HG03558 (cell line): ENCODE measurements around the gene CST8.
"Not testable (repeated sequence)": the region's sequence is repeated elsewhere in the genome, so short reads cannot be mapped to it uniquely, and the experiment has no call there.

ENCODE experiments used
- ATAC-seq: cut with Tn5 transposase; IDR thresholded peaks from one replicate; pipeline ENCODE4 v1.9.1; 2021; ENCODE audit warnings: moderate number of reproducible peaks; ENCODE audit not compliant: unreplicated experiment; ENCODE audit errors: extremely low read depth

CST8 gene, protein sequence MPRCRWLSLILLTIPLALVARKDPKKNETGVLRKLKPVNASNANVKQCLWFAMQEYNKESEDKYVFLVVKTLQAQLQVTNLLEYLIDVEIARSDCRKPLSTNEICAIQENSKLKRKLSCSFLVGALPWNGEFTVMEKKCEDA

DNA sequence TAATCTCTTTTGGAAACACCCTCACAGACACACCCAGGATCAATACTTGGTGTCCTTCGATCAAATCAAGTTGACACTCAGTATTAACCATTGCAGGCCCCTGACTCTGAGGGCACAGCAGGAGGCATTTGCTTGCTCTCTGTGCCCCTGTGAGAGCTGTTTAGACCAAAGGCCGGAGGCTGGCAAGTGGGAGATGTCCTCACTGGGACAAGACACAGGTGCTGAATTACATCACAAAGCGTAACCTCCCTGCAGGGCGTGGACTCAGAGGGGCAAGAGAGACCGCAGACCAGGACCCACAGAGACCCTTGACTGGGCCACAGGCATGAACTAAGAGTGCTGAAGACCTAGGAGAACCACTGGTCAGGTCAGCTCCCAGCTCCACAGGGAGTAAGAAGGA is at the start of gene CST8:
Gene CST8 (plus strand): TSS at position 301 of the 400 bp plus-strand sequence. CDS start 551 bp downstream, outside the sequence.
- ATAC-seq = no peak

DNA sequence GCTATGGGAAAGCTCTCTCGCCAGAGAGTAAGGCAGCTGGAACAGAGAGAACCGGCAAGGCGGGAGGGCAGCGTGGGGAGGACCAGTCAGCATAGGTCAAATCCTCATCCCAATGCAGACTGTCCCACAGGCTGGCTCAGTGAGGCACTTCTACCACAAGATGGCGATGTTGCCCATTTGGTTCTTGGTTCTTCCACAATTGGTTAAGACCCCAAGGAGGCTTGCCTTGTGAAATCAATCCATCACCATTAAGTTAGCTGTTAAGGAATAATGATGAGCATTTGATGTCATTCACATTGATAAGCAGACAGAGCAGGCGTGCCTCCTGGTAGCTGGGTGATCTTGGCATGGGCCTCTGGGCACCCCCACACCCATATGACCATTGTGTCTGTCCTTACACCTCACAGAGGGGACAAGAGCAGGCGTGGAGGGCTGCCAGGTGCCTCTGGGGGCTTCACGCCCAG is 49.0 kb upstream of the CST8 start:
- peak; percentile 68 for ATAC-seq

DNA sequence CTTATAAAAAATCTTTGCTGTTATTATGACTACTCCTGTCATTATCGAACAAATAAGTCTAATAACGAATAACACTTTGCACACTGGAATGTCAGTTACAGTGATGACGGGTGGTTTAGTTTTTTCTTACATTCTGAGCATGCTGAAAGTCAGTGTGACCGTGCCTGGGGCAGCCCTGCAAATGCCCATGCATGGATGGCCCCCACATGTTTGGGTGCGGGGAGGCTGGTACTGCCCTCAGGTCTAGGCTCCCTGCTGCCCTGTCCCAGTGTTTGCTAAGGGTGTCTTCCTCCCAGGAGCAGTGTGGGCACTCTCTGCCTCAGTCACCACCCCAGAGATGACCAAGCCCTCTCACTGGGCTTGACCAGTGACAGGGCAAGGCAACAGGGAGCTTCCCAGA is 48.5 kb upstream of the CST8 start:
- ATAC-seq = no peak

DNA sequence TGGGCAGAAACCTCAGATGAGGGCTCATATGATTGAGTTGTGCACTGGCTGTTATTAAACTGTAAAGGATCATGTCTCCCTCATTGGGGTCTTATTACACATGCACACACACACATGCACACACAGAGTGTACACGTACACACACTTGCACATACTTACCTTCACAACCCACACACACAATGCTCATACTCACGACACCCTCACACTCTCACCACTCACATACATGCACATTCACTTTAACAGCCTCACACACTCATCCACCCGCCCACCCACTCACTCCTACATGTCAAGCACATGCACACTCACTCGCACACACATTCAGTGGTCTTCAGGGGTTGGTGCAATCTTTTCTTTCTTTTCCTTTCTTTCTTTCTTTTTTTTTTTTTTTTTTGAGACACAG is 46.1 kb upstream of the CST8 start:
- no peak for ATAC-seq

DNA sequence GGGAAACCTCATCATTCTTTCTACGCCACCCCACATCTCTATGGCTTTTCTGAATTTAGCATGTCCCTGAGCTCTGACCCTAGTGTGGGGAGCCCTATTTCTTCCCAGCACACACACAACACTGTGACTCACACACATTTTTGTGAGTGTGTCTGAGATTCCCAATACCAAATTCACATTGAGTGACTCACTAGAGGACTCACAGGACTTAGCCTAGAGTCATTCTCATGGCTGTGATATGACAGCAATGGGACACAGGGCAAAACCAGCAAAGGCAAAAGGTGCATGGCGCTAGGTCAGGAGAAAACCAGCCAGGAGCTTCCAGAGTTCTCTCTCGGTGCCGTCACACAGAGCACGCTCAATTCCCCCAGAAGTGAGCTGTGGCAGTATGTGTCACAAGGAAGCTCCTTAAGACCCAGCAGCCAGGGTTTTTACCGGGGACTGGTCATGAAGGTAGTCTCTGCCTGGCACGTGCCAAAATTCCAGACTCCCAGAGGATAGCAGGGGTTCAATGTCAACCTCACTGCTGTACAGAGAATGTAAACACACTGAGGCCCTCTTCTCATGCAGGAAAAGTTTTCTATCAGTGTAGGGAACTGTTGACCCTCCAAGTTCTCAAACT is 45.2 kb upstream of the CST8 start:
- ATAC-seq = no peak

DNA sequence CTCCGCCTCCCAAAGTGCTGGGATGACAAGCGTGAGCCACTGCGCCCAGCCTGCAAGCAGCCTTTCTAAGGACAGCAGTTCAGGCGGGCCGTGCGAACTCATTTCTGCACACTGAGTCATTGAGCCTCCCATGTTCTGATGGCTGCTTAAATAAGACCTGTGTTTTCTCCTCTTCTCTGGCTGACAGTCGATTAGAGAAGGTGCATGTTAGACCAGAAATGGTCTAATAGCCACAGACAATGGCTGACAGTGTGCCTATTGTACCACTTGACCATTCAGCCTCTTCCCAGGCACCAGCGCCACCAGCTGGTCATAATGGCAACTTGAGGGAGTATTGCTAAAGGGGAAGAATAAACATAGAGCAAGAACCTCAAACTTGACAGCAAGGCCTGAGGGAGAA is 44.4 kb upstream of the CST8 start:
- ATAC-seq = no peak

DNA sequence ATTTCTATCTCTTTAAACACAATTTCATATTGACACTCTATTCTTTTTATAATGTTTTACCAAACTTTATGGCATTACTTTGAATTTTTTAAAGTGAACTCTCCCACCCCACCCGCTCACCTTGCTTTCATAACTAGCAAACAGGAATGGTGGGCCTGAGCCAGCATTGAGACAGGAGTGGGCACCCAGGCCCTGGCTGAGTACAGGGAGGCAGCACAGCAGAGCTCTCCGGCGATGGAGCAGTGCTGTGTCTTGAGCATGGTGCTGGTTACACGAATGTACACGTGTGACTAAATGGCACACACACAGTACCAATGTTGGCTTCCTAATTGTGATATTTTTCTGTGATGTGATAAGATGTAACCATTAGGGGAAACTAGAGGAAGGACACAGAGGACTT is 42.8 kb upstream of the CST8 start:
- no peak for ATAC-seq

DNA sequence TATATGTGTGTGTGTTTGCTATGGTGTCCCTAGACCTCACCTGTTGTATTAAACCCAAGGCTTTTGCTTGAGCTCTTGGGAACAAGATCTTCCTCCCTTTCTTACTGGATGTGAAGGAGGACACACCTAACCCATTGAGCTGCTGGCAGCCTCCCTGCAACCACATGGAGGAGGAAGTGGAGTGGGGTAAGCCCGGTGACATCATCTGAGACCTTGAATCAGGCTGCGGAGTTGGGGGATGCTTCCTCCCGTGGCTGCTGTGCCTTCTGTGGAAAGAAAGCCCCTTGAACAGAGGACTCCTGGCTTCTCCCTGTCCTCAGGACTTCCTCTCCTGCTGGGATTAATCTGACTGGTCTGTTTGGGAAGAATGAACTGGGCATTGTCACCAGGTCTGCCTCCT is 41.5 kb upstream of the CST8 start:
- no peak for ATAC-seq

DNA sequence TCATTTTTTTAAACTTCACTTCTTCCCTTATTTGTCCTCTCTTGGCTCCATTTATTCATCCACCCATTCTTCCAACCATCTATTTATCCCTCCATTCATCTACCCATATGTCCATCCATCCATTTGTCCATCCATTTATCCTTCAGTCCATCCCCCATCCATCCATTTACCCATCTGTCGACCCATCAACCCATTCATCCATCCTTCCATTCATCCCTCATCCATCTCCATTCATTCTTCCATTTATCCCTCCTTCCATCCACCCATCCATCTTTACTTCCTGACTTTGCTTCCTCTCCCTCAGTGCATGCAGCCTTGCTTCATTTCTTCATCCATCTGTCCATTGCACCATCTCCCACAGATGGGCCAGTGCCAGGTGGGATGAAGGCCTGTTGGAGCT is 40.0 kb upstream of the CST8 start:
- ATAC-seq = no peak

DNA sequence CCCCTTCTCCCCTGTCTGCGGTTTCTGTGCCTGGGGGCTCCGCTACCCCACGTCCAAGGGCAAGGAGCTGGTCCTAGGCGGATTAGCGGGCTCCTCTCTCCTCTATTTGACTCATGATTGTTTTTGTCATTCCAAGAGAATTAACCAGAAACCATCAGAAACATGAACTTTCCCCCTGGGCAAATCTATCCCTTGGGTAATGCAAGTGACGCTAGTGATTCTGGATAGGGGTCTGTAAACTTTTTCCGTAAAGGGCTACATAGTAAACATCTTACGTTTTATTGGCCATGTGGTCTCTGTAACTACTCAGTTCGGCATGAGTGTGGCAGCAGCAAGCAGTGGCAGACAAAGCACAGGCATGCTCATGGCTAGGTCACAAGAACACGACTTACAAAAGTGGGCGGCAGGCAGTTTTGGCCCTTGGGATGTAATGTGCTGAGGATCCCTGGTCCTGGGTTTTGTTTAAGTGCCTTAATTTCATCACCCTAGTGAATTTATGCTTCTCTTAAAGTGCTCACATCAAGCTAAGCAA is 38.9 kb upstream of the CST8 start:
- no peak for ATAC-seq

DNA sequence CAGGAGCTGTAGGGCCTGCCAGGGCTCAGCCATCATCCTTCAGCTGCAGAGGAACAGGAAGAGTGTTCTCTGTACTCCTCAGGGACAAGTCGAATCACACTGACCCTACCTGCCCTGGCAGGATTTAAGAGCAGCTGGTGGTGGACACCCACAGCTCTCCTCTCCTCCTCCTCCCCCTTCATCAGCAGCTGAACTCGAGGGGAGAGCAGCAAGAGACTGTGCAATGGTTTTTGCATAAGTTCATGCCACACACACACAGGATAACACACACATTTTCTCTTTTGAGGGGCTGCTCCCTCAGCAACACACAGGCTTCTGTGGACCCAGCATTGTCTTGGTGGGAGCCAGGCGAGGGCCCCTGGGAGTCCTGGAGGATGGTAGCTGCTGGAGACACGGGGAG is 38.1 kb upstream of the CST8 start, which contains the start of gene CST11:
Gene CST11 (minus strand): TSS at position 101 of the 400 bp plus-strand sequence. CDS start 65 bp downstream, at position 36.
- no peak for ATAC-seq

DNA sequence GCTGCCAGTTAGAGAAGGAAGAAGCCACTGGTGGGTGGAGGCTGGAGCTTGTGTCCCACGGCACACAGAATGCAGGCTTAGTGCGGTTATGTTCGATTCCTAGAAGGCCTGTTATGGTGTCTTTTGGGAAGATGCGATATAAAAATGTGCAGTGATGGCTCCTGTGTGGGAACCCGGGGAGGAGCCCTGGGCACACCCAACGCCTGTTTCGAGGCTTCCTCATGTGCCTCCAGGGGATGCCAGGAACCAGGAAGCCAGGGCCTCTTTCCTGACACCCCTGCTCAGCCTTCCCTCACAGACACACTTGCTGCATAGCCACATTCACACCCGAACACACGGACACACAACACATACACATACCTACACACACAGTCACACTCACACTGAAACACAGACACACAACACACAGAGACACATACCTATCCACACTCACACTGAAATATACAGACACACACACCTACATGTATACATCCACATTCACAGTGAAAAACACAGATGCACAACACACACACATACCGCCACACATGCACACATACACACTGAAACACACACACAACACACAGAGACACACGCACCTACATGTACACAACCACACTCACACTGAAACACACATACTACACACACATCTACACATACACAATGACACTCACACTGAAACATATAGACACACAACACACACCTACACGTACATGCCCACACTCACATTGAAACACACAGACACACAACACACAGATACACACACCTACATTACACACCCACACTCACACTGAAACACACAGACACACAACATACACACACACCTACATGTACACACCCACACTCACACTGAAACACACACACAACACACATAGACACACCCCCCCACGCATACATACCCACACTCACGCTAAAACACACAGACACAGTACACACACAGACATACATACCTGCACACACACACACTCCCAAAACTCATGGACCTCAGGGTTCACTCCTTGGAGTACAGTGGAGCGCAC is 37.1 kb upstream of the CST8 start:
- ATAC-seq = no peak

DNA sequence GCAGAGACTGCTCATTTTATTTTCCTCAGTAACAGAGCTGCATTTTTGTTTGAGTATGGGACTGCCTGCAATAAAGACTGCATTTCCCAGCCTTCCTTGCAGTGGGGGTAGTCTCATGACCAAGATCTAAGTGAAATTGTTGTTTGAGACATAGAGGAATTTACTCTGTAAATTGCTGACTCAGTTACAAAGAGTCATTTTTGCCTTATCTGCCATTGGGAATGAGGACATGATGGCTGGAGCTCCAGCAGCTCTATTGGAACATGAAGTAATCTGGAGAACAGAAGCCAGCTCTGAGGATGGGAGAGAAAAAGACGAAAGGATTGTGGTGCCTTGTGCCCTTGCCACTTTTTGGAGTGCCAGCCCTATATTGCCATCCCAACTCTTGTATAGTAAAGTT is 36.1 kb upstream of the CST8 start:
- no peak for ATAC-seq

DNA sequence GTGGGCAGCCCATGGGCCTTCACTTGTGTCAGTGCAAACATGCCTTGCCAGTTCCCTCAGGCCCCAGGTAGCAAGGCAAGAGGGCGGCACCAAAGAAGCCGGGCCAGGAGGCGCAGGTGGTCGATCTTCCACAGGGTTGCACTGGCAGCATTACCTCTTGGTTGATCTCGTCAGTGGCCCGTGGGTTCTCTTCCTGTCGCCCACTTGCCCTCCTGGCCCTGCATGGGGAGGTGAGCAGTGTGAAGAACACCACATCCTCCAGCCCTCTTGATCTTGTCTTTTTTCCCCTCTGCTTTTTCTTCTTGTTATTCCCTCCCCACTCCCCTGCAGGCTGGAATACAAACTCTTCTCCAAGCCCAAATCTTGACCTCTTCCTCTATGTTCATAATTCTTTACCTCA is 35.3 kb upstream of the CST8 start:
- ATAC-seq = no peak

DNA sequence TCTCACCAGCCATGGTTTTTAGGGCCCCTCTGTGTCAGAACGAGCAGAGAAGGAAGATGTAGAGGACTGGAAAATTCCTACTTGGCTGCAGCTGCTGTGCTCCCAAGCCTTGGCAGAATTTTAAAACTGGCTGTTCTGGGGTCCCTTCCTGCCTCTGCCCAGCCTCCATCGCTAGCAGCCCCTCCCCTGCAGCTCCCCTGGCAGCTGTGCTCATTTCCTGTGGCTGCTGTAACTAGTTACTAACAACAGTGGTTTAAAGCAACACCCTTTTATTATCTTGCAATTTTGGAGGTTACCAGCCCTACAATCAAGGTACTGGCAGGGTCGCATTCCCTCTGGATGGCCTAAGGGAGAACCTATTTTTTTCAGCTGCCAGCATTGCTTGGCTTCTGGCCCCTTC is 34.5 kb upstream of the CST8 start:
- ATAC-seq = no peak

DNA sequence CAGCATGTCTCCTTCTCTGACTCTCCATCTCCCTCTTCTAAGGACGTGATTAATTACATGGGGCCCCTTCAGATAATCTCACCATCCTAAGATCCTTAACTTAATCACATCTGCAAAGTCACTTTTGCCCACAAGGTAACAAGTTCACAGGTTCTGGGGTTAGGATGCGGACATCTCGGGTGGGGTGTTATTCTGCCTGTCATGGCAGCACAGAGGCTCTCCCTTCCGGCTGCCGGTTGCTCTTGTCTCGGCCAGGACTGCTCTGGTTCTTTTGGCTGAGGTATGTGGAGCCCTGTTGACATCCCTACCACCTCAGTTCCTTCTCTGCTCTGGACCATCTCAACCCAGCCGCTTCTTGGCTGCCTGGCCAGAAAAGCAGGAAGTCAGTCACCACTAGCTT is 34.0 kb upstream of the CST8 start:
- no peak for ATAC-seq

DNA sequence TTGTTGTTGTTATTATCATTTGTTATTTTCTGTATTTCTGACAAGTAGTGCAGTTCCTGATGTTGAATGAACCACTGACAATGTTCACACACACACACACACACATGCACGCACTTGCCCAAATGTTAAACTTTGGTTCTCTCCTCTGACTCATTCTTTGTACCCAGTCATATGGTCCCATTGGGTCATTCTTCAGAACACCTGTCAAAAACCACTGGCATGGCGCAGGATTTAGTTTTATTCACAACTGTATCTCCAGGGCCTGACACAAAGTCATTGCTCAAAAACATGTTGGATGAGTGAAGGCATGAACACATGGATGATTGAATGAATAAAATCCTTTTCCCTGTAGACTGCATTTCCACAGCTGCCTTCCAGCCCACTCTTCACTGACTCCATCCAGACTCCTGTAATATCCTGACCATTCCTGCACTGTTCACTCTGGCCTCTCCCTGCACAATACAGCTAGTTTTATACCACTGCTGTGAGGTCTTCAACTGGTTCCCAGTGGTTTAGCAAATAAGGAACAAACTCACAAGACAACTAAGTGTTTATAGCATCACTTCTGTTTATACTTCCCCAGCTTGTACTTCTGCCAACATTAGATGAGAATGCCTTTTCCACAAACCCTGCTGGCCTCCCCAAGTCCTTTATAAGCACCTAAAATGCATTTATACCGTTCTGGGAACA is 31.3 kb upstream of the CST8 start:
- no peak for ATAC-seq

DNA sequence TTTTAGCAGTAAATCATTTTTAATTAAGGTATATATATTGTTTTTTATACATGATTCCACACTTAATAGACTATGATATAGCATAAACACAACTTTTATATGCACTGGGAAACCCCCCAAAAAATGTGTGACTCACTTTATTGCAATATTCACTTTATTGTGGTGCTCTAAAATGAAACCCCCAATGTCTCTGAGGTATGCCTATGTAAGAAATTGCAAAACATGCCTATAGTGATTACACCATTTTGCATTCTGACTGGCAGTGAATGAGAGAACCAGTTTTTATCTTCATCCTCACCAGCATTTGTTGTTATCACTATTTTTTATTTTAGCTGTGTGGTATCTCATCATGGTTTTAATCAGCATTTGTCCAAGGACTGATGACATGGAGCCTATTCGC is 29.7 kb upstream of the CST8 start:
- no peak for ATAC-seq

DNA sequence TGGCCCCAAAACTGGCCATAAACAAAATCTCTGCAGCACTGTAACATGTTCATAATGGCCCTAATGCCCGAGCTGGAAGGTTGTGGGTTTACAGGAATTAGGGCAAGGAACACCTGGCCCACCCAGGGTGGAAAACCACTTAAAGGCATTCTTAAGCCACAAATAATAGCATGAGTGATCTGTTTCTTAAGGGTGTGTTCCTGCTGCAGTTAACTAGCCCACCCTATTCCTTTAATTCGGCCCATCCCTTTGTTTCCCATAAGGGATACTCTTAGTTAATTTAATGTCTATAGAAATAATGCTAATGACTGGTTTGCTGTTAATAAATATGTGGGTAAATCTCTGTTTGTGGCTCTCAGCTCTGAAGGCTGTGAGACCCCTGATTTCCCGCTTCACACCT is 24.0 kb upstream of the CST8 start:
- ATAC-seq = not testable (repeated sequence)

DNA sequence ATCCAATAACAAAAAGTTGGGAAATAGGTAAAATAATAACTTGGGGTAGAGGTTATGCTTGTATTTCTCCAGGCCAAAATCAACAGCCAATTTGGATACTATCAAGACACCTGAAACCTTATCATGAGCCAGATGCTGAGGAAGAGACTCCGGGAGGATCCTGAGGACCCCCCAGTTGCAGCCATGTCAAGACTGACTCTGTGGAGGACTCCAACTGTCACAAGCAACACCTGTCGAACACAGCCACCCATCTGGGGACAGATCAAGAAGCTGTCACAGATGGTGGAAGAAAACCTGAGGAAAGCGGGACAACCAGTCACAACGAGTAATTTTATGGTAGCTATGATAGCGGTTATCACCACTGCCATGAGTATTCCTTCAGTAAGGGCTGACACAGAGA is 18.6 kb upstream of the CST8 start:
- not testable (repeated sequence) for ATAC-seq
